Measurements from ENCODE around the gene LIPC.
"Not testable (repeated sequence)": the region's sequence is repeated elsewhere in the genome, so short reads cannot be mapped to it uniquely, and the experiment has no call there.

The LIPC gene

DNA sequence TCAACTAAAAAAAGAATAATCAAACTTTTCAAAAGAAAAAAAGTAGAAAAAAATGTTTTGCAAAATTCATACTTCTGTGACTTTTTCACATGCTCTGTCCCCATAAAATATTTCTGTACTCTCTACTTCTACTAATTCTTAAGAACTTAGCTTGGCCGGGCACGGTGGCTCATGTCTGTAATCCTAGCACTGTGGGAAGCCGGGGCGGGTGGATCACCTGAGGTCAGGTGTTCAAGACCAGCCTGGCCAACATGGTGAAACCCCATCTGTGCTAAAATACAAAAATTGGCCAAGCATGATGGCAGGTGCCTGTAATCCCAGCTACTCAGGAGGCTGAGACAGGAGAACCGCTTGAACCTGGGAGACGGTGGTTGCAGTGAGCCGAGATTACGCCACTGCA, 172.1 kb downstream of the LIPC start:
- DNase-seq (ENCODE audit: extremely low read depth in 1 of 2, low read depth in 1 of 2): not testable (repeated sequence)

- no peak for DNase-seq (ENCODE audit: extremely low read depth in 1 of 2, low read depth in 1 of 2)
These were observed 172.7 kb downstream of the LIPC start for GRCh38 chr15:58604455-58604923.

DNA sequence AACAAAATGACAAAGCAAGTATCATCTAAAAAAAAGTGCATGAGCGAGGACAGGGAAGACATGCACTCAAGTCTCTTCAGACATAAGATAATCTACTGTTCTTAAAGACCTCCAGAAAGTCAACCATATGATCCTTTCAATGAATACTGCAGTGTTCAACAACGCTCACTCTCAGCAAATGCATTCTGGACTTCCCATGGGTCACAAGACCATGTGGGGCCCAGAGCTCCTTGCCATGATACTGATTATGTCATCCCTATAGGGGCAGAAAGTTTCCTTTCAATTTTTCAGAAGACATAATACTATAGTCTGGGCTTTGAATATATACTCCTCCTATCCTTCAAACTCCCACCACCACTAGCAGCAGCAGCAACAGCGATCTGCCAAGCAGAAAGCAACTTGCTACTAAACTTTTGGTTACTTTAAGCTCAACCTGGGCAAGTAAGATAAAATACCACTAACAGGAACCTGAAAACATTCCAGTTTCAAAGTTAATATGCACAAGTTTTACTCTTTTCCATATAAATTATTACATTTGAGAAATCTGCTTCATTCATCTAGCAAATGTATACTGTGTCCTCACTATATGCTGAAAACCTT, 174.2 kb downstream of the LIPC start:
- no peak for DNase-seq (ENCODE audit: extremely low read depth in 1 of 2, low read depth in 1 of 2)

- DNase-seq (ENCODE audit: extremely low read depth in 1 of 2, low read depth in 1 of 2): no peak
These were observed 174.8 kb downstream of the LIPC start for GRCh38 chr15:58606577-58607080.

DNA sequence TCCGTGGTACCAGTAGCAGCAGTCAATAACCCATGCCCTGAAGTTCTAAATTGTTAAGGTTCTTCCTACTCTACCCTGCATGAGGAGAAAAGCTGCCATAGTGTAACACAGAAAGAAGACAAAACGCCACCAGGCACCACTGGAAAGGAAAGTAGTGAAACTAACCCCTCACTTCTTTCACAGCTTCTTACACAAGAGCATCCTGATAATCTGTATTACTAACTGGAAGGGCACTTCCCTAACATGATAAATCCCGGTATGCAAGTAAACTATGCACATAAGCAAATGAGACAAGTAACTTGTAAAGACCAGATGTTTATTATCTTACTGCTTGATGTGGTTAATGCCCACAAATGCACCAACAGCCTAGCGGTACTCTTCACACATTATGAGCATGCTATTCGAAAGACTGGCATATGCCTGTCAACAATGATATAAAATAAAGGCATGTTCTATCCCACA, 176.4 kb downstream of the LIPC start:
- DNase-seq (ENCODE audit: extremely low read depth in 1 of 2, low read depth in 1 of 2): no peak

DNA sequence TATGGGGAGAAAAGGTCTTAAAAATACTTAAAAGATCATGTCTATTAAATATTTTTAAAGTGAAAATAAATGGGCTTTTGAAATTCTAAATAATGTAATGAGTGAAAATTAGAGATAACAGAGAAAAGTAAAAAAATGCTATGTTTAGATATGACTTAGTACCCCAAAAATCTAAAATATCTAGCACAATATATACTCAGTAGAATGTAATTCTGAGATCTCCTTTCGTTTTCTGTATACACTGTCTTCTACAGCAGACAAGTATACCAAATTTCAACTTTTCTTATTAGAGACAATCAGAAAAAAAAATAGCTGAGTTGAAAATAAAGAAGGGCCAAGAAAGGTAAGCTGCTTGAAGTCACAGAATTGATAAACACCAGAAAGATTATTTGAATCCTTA, 176.9 kb downstream of the LIPC start:
- no peak for DNase-seq (ENCODE audit: extremely low read depth in 1 of 2, low read depth in 1 of 2)

DNA sequence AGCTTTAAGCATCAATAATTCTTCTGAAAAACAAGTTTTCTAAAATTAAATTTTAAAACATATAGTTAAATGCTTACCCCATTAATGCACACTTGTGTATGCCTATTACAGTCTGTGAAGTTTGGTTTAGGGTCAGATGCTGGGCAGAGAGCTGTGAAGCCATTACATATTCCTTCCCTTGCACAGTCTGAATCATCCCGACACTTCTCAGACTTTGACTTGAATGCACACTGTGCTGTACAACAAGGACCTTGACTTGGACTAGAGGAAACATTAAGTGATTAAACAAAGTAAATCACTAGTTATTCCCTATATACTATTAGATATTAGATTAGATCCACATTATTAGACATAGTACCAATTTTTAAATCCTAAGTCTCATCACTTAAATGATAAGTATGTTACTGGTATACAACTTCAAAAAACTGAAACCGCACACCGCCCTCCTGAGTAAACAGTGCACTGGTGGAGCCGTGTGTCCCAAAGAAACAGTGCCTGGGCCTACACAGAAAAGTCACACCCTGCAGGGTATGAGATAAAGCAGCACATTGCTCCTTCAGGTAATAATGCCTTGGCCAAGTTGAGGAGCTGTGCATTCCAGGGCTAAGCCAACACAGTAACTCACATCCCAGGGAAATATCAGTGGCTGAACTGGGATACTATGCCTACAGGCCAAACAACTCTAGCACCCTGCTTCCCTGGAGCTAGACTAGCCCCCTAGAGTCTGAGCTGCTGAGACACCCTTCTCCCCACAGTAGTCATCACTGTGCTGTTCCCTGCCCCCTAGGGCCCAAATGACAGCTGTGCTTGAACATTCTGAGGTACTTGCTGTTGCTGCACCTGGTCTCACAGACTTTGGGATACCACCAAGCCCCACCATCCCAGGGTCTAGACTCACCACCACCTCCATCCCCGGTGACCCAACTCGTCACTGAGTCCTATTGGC, 180.2 kb downstream of the LIPC start:
- DNase-seq (ENCODE audit: extremely low read depth in 1 of 2, low read depth in 1 of 2): no peak

GRCh38 chr15:58616171-58616570, 184.4 kb downstream of the LIPC start:
- DNase-seq (ENCODE audit: extremely low read depth in 1 of 2, low read depth in 1 of 2): no peak
